DND-41 (cell line): ENCODE results near the gene POU6F1.

ENCODE experiments used
- ATAC-seq: fragments of 200-7000 bp; cut with Tn5 transposase; 3 replicates; pipeline ENCODE4 v1.9.1; 2021; ENCODE audit warnings: low read depth; ENCODE audit not compliant: insufficient read depth
- DNase-seq: peaks from one replicate; pipeline ENCODE4 v3.0.0-alpha.2; 2020
- H2AFZ ChIP-seq: 2 replicates; pipeline ENCODE4 v1.6.0; 2012; ENCODE audit warnings: low read depth, low read length
- H3K27ac ChIP-seq: 2 replicates; pipeline ENCODE4 v1.5.1; 2012; ENCODE audit warnings: low read length, inconsistent platforms
- H3K27me3 ChIP-seq: fragments of 200-600 bp; sonication (generic); 2 replicates; pipeline ENCODE4 v1.6.0; 2012; ENCODE audit warnings: low read length, mild to moderate bottlenecking, inconsistent platforms; ENCODE audit not compliant: insufficient read depth, poor library complexity
- H3K36me3 ChIP-seq: 2 replicates; pipeline ENCODE4 v1.5.1; 2012; ENCODE audit warnings: low read length, inconsistent platforms; ENCODE audit not compliant: insufficient read depth
- H3K4me1 ChIP-seq: 2 replicates; pipeline ENCODE4 v1.5.1; 2012; ENCODE audit warnings: mild to moderate bottlenecking, low read length; ENCODE audit not compliant: insufficient read depth
- H3K4me2 ChIP-seq: 2 replicates; pipeline ENCODE4 v1.6.0; 2012; ENCODE audit warnings: mild to moderate bottlenecking, moderate library complexity, low read length, inconsistent platforms; ENCODE audit not compliant: insufficient read depth
- H3K4me3 ChIP-seq, 2 experiments: fragments of 200-600 bp in 1 of 2; shearing (Covaris generic) in 1 of 2; 2 replicates each; pipeline ENCODE4 v1.5.1; 2012 to 2016; ENCODE audit warnings: inconsistent platforms in 2 of 2, low read length in 2 of 2, mild to moderate bottlenecking in 2 of 2, low read depth in 1 of 2, moderate library complexity in 1 of 2
- H3K79me2 ChIP-seq: 2 replicates; pipeline ENCODE4 v1.6.0; 2012; ENCODE audit warnings: low read length, inconsistent platforms; ENCODE audit not compliant: insufficient read depth
- H3K9ac ChIP-seq: 2 replicates; pipeline ENCODE4 v1.6.0; 2012; ENCODE audit warnings: low read depth, mild to moderate bottlenecking, inconsistent platforms, low read length, moderate library complexity
- H3K9me3 ChIP-seq: 2 replicates; pipeline ENCODE4 v1.5.1; 2012; ENCODE audit warnings: low read length, moderate library complexity, mild to moderate bottlenecking, inconsistent platforms; ENCODE audit not compliant: insufficient read depth, severe bottlenecking
- H4K20me1 ChIP-seq: 2 replicates; pipeline ENCODE4 v1.6.0; 2012; ENCODE audit warnings: low read length; ENCODE audit not compliant: insufficient read depth
- CTCF ChIP-seq: IDR thresholded peaks from 2 replicates; pipeline ENCODE4 v1.5.1; 2012; ENCODE audit warnings: borderline replicate concordance, low read length, moderate library complexity, mild to moderate bottlenecking; ENCODE audit not compliant: poor library complexity, severe bottlenecking; ENCODE audit errors: extremely low read depth
- EZH2 ChIP-seq: IDR thresholded peaks from 3 replicates; pipeline ENCODE4 v1.6.1; 2012; ENCODE audit warnings: borderline replicate concordance, low read depth, mild to moderate bottlenecking, moderate library complexity, low read length, inconsistent platforms; ENCODE audit not compliant: severe bottlenecking

POU6F1 gene

GRCh38 chr12:51163795-51164194, 54.1 kb downstream of the POU6F1 start:
- Histone ChIP-seq H3K27me3 (no peaks in the 10 kb centered on the region), H4K20me1 (peaks cover 28% of the 10 kb centered on the region; the same call in 1 of the 2 replicates), H3K4me2 (no peak overlapping the region), H3K9me3 (no peaks in the 10 kb centered on the region), H3K27ac (no peak overlapping the region), H3K79me2 (peaks cover 88% of the 10 kb centered on the region), H3K36me3 (no peaks in the 10 kb centered on the region), H3K4me3 (no peak overlapping the region), H2AFZ (no peak overlapping the region), H3K4me1 (peaks cover 3% of the 10 kb centered on the region; the same call in 1 of the 2 replicates), H3K9ac (no peak overlapping the region)
- DNase-seq (no peak), ATAC-seq (no peak)
- no peak for TF ChIP-seq EZH2
- no peak for TF ChIP-seq CTCF

GRCh38 chr12:51162217-51162616, 55.6 kb downstream of the POU6F1 start:
- Histone ChIP-seq H3K9me3 (no peaks in the 10 kb centered on the region), H2AFZ (no peak overlapping the region), H3K4me1 (no peaks in the 10 kb centered on the region), H4K20me1 (peaks cover 24% of the 10 kb centered on the region; the same call in 1 of the 2 replicates), H3K27me3 (no peaks in the 10 kb centered on the region), H3K9ac (no peak overlapping the region), H3K36me3 (no peaks in the 10 kb centered on the region), H3K27ac (no peak overlapping the region), H3K4me3 (no peak overlapping the region), H3K79me2 (peaks cover 85% of the 10 kb centered on the region), H3K4me2 (no peak overlapping the region)
- no peak for ATAC-seq
- TF ChIP-seq CTCF (no peak), EZH2 (no peak)
- DNase-seq = no peak

GRCh38 chr12:51160814-51161459, 56.9 kb downstream of the POU6F1 start:
- Histone ChIP-seq H3K4me1 (no peaks in the 10 kb centered on the region), H3K36me3 (0 out of 2 replicates have a peak, but pooled peaks cover 5% of the 10 kb centered on the region), H3K27ac (no peak overlapping the region), H3K4me3 (no peak overlapping the region), H2AFZ (no peak overlapping the region), H4K20me1 (peaks cover 18% of the 10 kb centered on the region; the same call in 1 of the 2 replicates), H3K79me2 (peaks cover 84% of the 10 kb centered on the region), H3K4me2 (no peak overlapping the region), H3K9ac (no peak overlapping the region), H3K9me3 (no peaks in the 10 kb centered on the region), H3K27me3 (no peaks in the 10 kb centered on the region)
- no peak for DNase-seq
- no peak for ATAC-seq
- TF ChIP-seq CTCF (no peak), EZH2 (no peak)
